Stimulated activated CD4-positive, alpha-beta T cell treated with anti-CD3 and anti-CD28 coated beads, Interleukin-4, amount 100 ng/mL, for 4 hours (primary cell): ENCODE measurements around the gene SNX2.

ENCODE experiments used
- DNase-seq, 2 experiments: peaks; one replicate each; pipeline ENCODE4 v3.0.0-alpha.2; 2020

The SNX2 gene

DNA sequence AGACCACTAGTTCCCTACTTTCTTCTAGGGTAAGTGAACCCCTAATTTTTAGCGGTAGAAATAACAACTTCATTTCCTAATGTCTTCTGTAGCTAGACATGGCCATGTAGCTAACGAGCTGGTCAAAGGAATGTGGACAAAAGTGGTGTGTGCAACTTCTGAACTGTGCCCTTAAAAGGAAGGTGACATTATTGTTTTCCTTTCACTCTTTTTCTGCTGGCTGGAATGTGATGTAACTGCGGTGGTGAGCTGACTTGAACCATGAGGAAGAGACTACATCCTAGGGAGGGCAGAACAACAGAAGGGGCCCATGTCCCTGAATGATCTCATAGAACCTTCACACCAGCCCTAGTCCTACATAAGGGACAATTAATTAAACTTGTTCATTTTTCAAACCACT, 1.3 kb upstream of the SNX2 start:
- DNase-seq: no peak

DNA sequence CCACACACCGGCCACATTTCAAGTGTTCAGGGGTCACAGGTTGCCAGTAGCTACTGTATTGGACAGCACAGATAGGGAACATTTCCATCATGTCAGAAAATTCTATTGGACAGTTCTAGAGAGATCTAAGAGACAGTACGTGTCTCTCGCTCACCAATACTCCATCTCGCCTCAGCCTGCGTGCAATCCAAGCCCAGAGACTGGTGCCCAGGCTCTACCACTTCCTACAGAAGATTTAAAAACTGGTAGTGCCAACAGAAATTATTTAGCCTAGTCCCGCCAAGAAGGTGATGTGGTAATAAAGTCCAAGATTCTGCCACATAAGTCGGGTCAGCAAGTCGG, 390 bp upstream of the SNX2 start:
- no peak for DNase-seq

DNA sequence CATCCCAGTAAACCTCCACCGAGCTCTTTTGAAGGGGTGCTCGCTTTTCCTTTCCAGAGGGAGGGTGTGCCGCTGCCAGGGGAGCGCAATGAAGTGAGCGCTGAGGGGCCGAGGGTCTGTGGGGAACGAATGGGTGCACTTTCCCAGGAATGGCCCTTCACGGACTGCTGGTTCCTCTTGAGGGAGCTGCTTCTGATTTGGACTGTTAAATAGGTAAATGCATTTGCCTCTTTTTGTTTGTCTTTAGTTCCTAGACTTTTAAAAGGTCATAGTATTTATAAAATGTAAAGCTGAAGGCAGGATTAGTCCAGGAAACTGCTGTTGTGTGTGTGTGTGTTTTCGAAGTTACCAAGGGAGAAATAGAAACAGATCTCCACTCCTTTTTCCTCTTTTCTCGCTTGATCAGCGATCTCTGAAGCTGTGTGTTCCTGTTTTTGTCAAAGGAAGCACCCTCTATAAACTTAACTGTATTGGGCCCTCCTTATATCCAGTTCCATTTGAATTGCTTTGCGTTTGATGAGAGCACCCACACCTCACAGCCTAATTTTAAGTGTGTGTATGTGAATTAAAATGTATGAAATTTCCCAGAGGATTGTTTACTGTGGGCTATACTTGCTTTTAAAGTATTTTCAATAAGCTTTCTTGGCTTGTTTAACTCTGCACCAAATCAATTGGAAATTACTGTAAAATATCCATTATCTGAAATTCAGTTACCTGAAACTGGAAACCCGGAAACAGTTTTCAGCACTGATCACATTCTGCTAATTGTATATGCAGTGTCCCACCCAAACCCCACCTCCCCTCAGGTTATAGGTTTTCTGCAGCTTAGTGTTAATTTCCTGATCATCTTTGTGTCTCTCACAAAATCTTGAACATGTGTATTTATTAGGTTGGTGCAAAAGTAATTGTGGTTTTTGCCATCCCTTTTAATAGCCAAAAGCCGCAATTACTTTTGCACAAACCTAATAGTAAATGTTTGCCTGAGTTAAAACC, 966 bp downstream of the SNX2 start:
- no peak for DNase-seq

DNA sequence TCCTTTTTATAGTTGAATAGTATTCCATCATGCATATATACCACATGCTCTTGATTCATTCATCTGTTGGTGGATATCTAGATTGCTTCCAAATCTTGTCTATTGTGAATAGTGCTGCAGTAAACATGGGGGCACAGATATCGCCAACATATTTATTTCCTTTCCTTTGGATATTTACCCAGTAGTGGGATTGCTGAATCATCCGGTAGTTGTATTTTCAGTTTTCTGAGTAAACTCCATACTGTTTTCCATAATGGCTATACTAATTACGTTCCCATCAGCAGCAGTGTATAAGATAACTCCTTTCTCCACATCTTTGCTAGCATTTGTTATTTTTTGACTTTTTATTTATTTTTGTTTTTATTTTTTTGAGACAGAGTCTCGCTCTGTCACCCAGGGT, 3.3 kb downstream of the SNX2 start:
- DNase-seq: no peak

DNA sequence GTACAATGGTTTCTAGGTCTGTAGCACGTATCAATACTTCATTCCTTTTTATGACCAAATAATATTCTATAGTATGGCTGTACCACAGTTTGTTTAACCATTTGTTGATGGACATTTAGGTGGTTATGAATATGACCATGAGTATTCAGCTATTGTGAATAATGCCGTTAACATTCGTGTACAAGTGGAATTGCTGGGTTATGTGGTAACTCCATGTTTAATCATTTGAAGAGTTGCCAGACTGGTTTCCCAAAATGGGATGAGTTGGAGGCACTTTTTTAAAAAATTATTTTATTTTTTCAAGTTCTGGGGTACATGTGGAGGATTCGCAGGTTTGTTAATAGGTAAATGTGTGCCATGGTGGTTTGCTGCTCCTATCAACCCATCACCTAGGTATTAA, 4.6 kb downstream of the SNX2 start:
- no peak for DNase-seq

DNA sequence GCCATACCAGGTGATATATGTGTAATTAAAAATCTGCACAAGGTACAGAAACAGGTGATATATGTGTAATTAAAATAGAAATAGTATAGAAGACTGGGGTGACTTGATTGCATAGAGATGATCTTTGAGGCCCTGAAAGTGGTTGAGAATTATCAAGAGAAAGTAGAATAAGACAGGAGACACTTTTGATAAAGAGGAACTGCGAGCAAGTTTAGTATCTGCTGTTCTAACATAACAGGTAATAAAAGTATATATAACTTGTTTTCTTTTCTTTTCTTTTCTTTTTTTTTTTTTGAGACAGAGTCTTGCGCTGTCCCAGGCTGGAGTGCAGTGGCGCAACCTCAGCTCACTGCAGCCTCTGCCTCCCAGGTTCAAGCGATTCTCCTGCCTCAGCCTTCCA, 5.4 kb downstream of the SNX2 start:
- DNase-seq: no peak

DNA sequence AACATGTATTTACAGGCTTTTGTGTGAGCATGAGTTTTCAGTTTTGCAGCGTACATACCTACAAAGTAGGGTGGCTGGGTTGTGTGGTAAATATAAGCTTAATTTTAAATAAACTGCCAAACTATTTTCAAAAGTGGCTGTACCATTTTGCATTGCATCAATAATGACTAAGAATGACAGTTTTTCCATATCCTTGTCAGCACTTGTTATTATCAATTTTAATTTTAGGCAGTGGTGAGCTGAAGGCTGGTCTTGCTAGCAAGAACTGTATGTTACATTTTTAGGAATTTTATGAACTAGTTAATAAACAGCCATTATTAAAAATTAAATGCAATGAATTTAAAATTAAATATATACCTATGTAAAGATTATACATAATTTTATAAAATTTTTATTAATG, 6.6 kb downstream of the SNX2 start:
- no peak for DNase-seq

DNA sequence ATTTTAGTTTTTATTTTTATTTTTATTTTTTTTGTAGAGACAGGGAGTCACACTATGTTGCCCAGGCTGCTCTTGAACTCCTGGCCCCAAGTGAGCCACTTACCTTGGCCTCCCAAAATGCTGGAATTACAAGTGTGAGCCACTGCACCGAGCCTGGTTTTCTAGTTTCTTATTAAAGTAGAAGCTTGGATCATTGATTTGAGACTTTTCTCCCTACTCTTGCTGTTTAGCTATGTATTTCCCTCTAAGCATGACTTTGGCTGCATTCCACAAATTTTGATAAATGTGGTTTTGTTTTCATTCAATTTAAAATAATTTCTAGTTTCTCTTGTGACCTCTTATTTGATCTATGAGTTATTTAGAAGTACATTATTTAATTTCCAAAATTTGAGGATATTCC, 10.4 kb downstream of the SNX2 start:
- no peak for DNase-seq

DNA sequence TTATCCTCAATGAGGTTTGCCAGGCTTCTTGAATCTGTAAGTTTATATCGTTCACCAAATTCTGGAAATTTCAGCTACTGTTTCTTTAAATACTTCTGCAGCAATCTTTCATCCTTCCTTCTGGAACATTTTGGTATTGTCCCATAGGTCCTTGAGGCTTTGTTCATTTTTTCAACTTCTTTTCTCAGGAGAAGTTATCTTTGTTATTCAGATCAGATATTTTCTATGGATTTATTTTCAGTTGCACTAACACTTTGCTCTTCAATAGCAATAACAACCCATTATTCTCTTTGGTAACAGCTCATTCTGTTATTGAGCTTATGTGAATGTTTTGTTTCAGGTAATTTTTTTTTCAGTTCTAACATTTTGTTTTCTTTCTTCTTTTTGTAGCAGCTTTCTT, 13.5 kb downstream of the SNX2 start:
- no peak for DNase-seq

DNA sequence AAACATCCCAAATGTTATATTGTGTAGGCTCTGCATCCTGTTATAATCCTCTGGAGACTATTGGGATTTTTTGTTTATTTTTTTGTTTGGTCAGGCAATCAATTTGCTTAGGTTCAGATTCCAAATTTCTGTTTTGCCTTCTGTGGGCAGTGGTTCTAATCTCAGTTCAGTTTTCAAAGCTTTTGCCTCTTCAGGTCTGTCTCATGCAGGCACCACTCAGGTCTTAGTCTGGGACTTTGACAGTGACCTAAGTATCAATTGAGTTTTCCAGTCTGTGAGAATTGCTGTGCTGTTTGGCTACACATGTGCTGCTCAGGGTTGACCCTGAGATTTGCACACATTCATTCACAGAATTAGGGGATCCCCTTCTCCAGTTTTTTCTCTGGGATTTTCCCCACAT, 14.1 kb downstream of the SNX2 start:
- no peak for DNase-seq

DNA sequence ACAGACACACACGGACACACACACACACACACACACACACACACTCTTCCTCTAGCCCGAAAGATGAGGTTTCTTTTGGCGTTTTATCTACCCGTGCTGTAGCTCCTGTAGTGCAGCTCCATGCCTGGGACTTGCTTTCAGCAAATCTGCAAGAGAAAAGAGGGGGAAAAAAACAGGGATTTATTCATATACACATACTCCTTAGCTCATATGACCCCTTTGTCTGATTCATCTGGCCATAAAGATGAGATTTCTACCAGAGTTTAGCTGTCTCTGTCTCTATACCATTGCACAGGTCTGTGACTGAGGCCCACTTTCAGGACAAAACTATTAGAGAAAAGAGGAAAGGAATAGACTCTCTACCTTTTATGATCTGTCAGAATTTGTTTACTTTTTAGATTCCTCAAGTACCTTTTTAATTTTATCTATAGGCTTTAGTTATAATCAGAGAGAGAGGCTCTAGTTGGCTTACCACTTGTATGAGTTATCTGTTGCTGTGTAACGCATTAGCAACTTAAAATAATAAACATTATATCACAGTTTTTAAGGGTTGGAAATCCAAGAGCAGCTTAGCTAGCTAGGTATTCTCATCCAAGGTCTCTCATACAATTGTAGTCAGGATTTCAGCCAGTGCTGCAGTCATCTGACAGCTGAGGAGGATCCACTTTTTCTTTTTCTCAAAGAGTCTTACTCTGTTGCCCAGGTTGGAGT, 14.7 kb downstream of the SNX2 start:
- no peak for DNase-seq

DNA sequence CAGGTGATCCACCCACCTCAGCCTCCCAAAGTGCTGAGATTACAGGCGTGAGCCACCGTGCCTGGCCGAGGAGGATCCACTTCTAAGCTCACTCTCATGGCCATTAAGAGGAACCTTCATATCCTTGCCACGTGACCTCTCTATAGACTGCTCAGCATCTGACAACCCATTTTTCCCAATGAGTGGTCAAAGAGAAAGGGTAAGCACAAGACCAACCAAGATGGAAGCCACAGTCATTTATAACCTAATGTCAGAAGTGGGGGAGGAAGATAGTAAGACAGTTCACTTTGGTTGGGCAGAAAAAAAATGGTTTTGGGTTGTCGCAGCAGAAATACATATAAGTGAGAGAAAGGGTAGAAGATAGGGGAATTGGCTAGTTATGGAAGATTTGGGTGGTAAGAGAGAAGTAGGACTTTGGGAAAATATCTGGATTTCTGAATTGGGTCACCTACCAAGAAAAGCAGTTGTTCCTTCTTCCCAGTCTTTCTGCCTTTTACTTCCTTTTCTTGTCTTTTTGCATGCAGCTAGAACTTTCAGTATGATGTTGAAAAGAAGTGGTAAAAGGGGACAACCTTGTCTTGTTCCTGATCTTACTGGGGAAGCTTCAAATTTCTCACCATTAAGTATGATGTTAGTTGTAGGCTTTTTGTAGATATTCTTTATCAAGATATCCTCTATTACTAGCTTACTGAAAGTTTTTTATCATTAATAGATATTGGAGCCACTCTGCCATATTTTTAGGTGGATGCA, 15.6 kb downstream of the SNX2 start:
- DNase-seq: no peak

DNA sequence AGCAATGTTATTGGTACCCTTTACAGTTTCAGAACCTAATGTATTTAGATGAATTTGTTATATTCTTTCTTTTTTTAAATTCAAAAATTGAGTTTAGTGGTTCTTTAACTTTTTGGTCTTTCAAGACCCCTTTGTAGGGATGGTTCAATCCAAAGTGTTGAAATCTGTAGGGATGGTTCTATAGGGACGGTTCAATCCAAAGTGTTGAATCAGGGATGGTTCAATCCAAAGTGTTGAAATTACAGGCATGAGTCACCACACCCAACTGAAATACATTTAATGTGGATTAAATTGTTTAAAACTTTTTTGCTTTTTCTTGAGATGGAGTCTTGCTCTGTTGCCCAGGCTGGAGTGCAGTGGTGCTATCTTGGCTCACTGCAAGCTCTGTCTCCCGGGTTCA, 30.6 kb downstream of the SNX2 start:
- no peak for DNase-seq

DNA sequence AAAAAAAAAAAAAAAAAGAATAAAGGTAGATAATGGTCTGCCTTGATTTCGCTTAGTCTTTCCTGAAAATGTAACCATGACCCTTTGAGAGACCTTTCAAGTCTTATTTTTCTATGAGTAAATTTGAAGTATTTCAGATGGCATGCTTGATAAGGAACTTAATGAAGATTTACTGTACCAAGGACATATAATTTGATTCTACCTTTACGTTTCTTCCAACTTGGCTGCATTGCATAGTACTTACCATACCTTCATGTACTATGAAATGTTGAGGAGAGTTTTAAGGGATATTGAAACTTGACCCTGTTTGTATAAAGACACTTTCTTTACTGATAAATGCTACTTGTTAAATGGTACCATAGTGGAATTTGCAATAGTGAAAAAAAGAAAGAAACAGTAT, 35.5 kb downstream of the SNX2 start:
- DNase-seq: no peak

DNA sequence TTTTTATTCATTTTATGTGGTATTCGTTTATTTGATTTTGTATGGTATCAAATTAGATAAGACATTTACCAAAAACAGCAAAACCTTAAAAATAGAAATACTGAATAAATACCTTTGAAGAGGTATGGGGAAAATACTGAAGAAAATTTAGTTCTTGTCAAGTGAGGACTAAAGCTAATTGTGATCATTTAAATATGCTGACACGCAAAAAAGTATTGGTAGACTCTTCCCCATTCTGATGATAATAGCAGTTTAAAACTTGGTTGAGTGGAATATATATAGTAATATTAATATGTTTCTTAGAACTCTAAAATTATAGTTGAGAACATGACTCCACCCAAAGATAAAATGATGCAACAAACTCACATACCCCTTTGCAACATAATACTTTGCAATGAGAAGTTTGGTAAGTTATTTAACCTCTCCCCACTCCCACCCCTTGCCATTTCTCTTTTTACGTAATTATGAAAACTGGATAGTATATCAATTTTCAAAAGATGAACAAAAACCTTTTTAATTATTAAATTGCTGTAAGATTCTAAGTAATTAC, 40.4 kb downstream of the SNX2 start:
- no peak for DNase-seq

DNA sequence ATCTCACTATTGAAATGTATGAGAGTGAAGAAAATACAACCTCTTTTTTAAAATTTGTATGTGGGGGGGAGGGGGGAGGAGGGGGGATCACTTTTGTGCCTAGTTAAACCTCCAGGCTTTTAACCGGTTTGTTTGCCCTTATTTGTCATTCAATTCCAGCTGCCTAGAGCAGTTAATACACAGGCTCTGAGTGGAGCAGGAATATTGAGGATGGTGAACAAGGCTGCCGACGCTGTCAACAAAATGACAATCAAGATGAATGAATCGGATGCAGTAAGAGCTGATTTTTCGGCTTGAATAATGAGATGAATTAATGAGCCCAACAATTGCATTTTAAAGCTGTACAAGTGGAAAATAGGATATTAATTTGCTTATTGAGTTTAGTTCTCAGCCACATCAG, 41.9 kb downstream of the SNX2 start:
- no peak for DNase-seq

DNA sequence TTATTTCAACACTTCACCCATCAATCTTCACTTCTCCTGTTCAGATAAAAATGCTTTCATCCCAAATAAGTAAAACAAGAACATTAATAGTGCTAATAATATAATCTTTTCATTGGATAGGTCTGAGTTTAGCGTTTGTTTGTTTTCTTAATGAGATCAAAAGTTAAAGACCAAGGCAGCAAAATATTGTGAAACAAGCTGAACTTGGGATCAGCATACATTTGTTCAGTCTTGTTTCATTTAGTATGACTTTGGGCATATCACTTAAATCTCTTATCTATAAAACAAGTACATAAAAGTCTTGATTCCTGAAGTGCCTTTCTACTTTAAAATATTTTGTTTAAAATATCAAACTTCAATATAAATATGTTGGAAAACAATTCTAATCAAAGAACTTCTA, 57.1 kb downstream of the SNX2 start:
- no peak for DNase-seq

DNA sequence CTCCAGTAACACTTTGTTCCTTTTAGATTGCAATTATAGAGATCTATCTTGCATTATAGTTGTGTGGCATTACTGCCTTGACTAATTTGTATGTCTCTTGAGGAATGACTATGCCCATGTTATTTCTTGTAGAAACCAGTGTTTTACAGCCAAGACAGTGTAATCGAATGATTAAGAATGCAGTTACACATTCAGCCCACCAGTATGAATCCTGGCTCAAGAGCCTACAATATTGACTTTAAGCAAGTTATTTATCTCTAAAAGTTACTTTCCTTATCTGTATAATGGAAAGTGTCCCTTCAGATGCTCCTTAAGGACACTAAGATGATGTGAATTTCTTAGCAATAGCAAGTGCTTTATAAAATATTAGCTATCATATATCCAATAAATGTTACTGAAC, 60.8 kb downstream of the SNX2 start:
- no peak for DNase-seq

DNA sequence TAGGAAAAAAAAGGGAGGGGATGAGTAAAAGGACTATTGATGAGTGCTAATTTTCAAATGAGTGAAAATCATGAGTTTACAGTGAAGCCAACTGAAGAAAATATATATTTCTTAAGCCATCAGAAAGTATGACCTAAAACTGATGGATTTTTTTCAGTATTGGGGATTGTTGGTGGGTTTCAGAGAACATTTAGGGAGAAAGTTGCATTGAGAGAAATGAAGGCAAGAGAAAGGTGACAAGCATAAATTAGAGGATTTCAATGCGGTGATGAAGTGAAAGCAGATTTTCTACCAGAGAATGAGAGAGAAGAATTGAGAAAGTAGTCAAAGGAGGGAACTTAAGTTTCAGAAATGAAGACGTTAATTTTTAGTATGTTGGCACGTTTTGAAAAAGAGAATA, 62.1 kb downstream of the SNX2 start:
- no peak for DNase-seq

DNA sequence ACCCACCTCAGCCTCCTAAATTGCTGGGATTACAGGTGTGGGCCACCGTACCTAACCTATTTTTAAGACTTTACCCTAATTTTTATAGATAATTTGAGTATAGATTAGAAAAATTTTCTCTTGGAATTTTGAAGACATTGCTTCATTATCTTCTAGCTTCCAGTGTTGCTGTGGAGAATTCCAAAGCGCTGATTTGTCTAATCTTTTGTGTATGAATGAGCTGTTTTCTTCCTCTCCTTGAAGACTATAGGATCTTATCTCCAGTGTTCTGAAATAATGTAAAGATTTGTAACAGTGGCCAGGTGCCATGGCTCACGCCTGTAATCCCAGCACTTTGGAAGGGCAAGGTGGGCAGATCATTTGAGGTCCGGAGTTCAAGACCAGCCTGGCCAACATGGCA, 64.9 kb downstream of the SNX2 start:
- no peak for DNase-seq

DNA sequence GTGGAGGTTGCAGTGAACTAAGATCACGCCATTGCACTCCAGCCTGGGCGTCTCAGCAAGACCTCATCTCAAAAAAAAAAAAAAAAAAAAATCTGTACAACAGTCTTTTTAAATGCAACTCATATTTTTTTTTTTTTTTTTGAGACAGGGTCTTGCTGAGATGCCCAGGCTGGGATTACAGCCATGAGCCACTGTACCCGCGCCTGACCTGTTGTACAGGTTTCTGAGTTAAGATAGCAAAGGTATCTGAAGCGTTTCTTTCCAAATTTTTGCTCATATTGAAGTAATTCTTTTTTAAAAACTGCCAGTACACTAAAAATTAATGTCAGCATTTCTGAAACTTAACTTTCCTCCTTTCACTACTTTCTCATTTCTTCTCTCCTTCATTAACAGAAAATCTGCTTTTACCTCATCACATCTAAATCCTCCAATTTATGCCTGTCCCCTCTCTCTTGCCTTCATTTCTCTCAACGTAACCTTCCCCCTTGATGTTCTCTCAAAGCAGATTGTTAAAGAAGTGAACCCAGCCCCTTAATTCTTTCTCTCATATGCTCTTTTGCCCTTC, 67.2 kb downstream of the SNX2 start:
- no peak for DNase-seq

DNA sequence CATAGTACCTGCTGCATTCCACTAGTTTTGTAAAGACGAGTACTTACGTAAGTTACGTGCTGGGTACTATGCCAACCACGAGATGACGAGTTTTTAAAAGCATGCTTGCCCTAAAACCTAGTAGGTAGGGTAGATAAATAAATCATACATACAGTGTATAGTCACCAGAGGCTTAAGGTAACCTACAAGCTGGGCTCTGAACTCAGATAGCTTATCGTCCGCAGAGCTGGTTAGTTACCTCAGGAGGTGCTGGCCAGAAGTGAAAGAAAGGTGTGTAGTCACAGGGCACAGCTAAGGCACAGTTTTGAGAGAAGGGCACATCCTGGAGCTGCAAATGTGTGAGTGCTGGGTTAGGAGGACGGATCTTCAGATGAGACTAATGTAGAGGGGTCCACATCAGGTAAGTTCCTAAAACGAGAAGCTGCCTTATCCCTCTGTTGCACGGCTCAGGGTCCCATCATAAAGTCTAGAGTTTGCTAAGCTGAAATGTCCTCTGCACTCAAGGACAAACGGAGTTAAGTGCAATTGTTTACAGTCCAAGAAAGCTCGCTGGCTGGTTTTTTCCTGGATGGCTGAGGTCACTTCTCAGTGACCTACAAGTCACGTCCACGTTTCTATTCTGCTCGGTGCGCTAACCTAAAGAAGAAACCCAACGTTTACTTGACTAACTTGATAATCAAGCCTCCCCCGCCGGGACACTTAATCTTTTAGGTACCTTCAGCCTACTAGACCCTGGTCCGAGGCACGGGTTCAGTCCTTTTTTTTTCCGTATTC, 69.4 kb downstream of the SNX2 start:
- no peak for DNase-seq

DNA sequence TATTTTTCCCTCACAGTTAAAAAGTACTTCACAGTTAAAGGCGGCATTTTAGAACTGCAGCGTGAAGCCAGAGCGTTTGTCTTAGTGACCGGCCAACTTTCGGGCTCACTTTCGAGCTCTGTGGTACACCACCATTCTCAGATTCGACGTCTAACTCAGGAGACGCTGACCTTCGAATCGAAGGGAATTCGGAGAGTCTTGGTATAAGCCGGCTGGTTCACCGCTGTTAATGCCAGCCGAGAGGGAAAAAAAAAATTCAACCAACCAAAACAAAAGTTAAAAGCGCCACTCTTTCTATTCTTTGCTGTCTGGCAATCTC, 70.0 kb downstream of the SNX2 start:
- no peak for DNase-seq
